Endothelial cell of umbilical vein (primary cell): ENCODE data around the gene MARVELD2.
"Not testable (repeated sequence)": the region's sequence is repeated elsewhere in the genome, so short reads cannot be mapped to it uniquely, and the experiment has no call there.

Experiments used
- EZH2 ChIP-seq: IDR thresholded peaks from 2 replicates; pipeline ENCODE4 v1.6.1; 2012; ENCODE audit warnings: borderline replicate concordance, low read depth, mild to moderate bottlenecking, moderate library complexity, low read length, inconsistent platforms; ENCODE audit not compliant: severe bottlenecking
- FOS ChIP-seq: IDR thresholded peaks from 2 replicates; pipeline ENCODE4 v1.6.1; 2011; ENCODE audit warnings: mild to moderate bottlenecking, low read length, moderate library complexity, borderline replicate concordance; ENCODE audit not compliant: insufficient read depth
- JUN ChIP-seq: IDR thresholded peaks from 2 replicates; pipeline ENCODE4 v1.6.1; 2011; ENCODE audit warnings: borderline replicate concordance, low read depth; ENCODE audit not compliant: insufficient read length, insufficient read depth
- POLR2A ChIP-seq: IDR thresholded peaks from 2 replicates; pipeline ENCODE4 v1.6.1; 2012; ENCODE audit warnings: low read depth, mild to moderate bottlenecking, control low read depth, low read length
- POLR2AphosphoS5 ChIP-seq: IDR thresholded peaks from 2 replicates; pipeline ENCODE4 v1.6.1; 2012; ENCODE audit warnings: low read depth, mild to moderate bottlenecking, control low read depth, low read length, moderate library complexity; ENCODE audit not compliant: insufficient read depth
- TF ChIP-seq, protein P1 (sequence below), 2 donors: IDR thresholded peaks; 1 replicate in 1 of 2; 2 replicates in 1 of 2; pipeline ENCODE4 v1.5.1; 2011; ENCODE audit warnings: low read length in 2 of 2, mild to moderate bottlenecking in 2 of 2, moderate library complexity in 2 of 2, control low read depth in 1 of 2, inconsistent platforms in 1 of 2, low read depth in 1 of 2; ENCODE audit not compliant: insufficient read depth in 1 of 2; ENCODE audit errors: extremely low read depth in 1 of 2
- TF ChIP-seq, protein P2 (sequence below): IDR thresholded peaks from 2 replicates; pipeline ENCODE4 v1.6.1; 2011; ENCODE audit not compliant: insufficient read depth, insufficient read length

DNA sequence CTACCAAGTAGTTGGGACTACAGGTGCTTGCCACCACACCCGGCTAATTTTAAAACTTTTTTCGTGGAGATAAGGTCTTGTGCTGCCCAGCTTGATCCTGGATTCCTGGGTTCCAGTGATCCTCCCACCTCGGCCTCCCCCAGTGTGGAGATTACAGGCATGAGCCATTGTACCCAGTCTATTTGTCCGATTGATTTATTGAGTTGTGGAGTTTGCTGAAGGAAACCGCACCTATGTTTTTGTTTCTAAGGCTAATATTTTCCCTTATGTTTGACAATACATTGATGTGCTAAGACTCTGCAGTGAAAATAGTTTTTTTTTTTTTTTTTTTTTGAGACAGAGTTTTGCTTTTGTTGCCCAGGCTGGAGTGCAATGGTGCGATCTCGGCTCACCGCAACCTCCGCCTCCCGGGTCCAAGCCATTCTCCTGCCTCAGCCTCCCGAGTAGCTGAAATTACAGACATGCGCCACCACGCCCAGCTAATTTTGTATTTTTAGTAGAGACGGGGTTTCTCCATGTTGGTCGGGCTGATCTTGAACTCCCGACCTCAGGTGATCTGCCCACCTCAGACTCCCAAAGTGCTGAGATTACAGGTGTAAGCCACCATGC lies 57.7 kb downstream of the MARVELD2 start:
- not testable (repeated sequence) for TF ChIP-seq POLR2A, EZH2, JUN, POLR2AphosphoS5, FOS
- TF ChIP-seq, protein P1, sequence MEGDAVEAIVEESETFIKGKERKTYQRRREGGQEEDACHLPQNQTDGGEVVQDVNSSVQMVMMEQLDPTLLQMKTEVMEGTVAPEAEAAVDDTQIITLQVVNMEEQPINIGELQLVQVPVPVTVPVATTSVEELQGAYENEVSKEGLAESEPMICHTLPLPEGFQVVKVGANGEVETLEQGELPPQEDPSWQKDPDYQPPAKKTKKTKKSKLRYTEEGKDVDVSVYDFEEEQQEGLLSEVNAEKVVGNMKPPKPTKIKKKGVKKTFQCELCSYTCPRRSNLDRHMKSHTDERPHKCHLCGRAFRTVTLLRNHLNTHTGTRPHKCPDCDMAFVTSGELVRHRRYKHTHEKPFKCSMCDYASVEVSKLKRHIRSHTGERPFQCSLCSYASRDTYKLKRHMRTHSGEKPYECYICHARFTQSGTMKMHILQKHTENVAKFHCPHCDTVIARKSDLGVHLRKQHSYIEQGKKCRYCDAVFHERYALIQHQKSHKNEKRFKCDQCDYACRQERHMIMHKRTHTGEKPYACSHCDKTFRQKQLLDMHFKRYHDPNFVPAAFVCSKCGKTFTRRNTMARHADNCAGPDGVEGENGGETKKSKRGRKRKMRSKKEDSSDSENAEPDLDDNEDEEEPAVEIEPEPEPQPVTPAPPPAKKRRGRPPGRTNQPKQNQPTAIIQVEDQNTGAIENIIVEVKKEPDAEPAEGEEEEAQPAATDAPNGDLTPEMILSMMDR (IDR thresholded peaks at IDR 0.05; ENCODE audit: extremely low read depth in 1 of 2, insufficient read depth in 1 of 2, low read depth in 1 of 2, low read length in 2 of 2): not testable (repeated sequence)
- TF ChIP-seq, protein P2, sequence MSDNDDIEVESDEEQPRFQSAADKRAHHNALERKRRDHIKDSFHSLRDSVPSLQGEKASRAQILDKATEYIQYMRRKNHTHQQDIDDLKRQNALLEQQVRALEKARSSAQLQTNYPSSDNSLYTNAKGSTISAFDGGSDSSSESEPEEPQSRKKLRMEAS: not testable (repeated sequence)
